K562 (cell line): ENCODE measurements around the gene NDUFB5. TPM values are rescaled to one million over a fixed set of nuclear protein-coding genes. Genes with fewer than 3 reads are reported as not detected.

Experiments
- CBFB ChIP-seq: sonication (generic); formaldehyde crosslinking; IDR thresholded peaks from 2 replicates; pipeline ENCODE4 v1.4.0; 2020; ENCODE audit warnings: mild to moderate bottlenecking, missing genetic modification reagents
- CCAR2 ChIP-seq: fragments of 200-400 bp; formaldehyde crosslinking; IDR thresholded peaks from 2 replicates; pipeline ENCODE4 v1.6.1; 2017; ENCODE audit warnings: mild to moderate bottlenecking, low read depth, low read length
- ETV1 ChIP-seq: fragments of 450-650 bp; conservative IDR thresholded peaks from 2 replicates; pipeline ENCODE4 v1.6.1; 2016; ENCODE audit warnings: missing genetic modification characterization, control low read depth, low read depth, missing compliant biosample characterization
- JUN ChIP-seq, 2 experiments: sonication (generic) in 1 of 2; formaldehyde crosslinking in 1 of 2; IDR thresholded peaks; 2 replicates each; pipeline versions ENCODE4 v1.6.1 to v1.8.0; 2012 to 2022; ENCODE audit warnings: borderline replicate concordance in 2 of 2, mild to moderate bottlenecking in 2 of 2, improper control_type of control experiment in 1 of 2, low read depth in 1 of 2, low read length in 1 of 2, missing genetic modification reagents in 1 of 2
- NCOA1 ChIP-seq: fragments of 450-650 bp; IDR thresholded peaks from 2 replicates; pipeline ENCODE4 v1.6.1; 2016; ENCODE audit warnings: low read depth
- RBM25 ChIP-seq: fragments of 200-400 bp; formaldehyde crosslinking; IDR thresholded peaks from 2 replicates; pipeline ENCODE4 v1.6.1; 2018; ENCODE audit warnings: low read length, low read depth, moderate library complexity; ENCODE audit not compliant: severe bottlenecking
- TAF1 ChIP-seq: IDR thresholded peaks from 2 replicates; pipeline ENCODE4 v1.6.1; 2011; ENCODE audit warnings: mild to moderate bottlenecking, low read length, moderate library complexity; ENCODE audit not compliant: insufficient read depth, control insufficient read depth, severe bottlenecking; ENCODE audit errors: extremely low read depth
- TARDBP ChIP-seq: fragments of 450-650 bp; IDR thresholded peaks from 2 replicates; pipeline ENCODE4 v1.6.1; 2016
- WHSC1 ChIP-seq: IDR thresholded peaks from one replicate; pipeline ENCODE4 v1.6.1; 2012; ENCODE audit warnings: low read length, control low read depth, inconsistent platforms
- ZNF586 ChIP-seq: fragments of 450-650 bp; formaldehyde crosslinking; conservative IDR thresholded peaks from 2 replicates; pipeline ENCODE4 v1.4.0; 2020; ENCODE audit warnings: mild to moderate bottlenecking, moderate library complexity
- ZNF696 ChIP-seq: fragments of 250-450 bp; sonication (Bioruptor Pico); conservative IDR thresholded peaks from 2 replicates; pipeline ENCODE4 v1.4.0; 2020; ENCODE audit warnings: mild to moderate bottlenecking, moderate library complexity
- ZNF780A ChIP-seq: fragments of 250-450 bp; sonication (Bioruptor Pico); IDR thresholded peaks from 2 replicates; pipeline ENCODE4 v1.5.0; 2021; ENCODE audit warnings: mild to moderate bottlenecking
- ZSCAN32 ChIP-seq: fragments of 450-650 bp; formaldehyde crosslinking; IDR thresholded peaks from 2 replicates; pipeline ENCODE4 v1.4.0; 2020; ENCODE audit warnings: mild to moderate bottlenecking, moderate library complexity
- polyA plus RNA-seq, 8 experiments: library from polyadenylated mRNA; depleted of rRNA in 4 of 8; stranded (reverse) in 5 of 8; unstranded in 3 of 8; fragments of >200 nt; fragmentation: Nextera tagmentation in 2 of 8; fragmentation: Illumina TruSeq in 1 of 8; extraction: Ambion mirVana in 2 of 8; extraction: Trizol in 1 of 8; gene quantifications; 2 replicates each; pipeline versions ENCODE4 v1.2.1 to v1.2.3, GENCODE V29; 2011 to 2014; ENCODE audit warnings: inconsistent platforms in 1 of 8, missing spikeins in 1 of 8
- total RNA-seq, 7 experiments: library from RNA; depleted of rRNA in 6 of 7; stranded (reverse); fragments of >200 nt in 6 of 7; fragmentation: Illumina TruSeq in 2 of 7; extraction: Trizol in 2 of 7; gene quantifications; 2 replicates each; pipeline versions ENCODE4 v1.2.1 to v1.2.3, GENCODE V29; 2011 to 2021; ENCODE audit warnings: low replicate concordance in 1 of 7
- TF ChIP-seq, protein P1 (sequence below): sonication (generic); formaldehyde crosslinking; IDR thresholded peaks from 2 replicates; pipeline ENCODE4 v1.8.0; 2023; ENCODE audit warnings: missing genetic modification reagents, mild to moderate bottlenecking, borderline replicate concordance
- TF ChIP-seq, protein P2 (sequence below): fragments of 250-450 bp; sonication (Bioruptor Pico); IDR thresholded peaks from 2 replicates; pipeline ENCODE4 v1.8.0; 2021; ENCODE audit warnings: mild to moderate bottlenecking, moderate library complexity
- TF ChIP-seq, protein P3 (sequence below), 3 experiments: IDR thresholded peaks in 2 of 3; conservative IDR thresholded peaks in 1 of 3; 2 replicates each; pipeline ENCODE4 v1.5.1; 2011 to 2012; ENCODE audit warnings: low read length in 3 of 3, mild to moderate bottlenecking in 3 of 3, control low read depth in 2 of 3, improper control_type of control experiment in 1 of 3, inconsistent platforms in 1 of 3, low read depth in 1 of 3, mixed read lengths in 1 of 3, moderate library complexity in 1 of 3; ENCODE audit not compliant: insufficient read depth in 2 of 3

NDUFB5 gene
- total and polyA plus RNA-seq, 9 of the 15 experiments (the other 6 are each of a cell fraction or from before 2014, with no cell fraction given), result 128 to 466 (median 176) TPM

DNA sequence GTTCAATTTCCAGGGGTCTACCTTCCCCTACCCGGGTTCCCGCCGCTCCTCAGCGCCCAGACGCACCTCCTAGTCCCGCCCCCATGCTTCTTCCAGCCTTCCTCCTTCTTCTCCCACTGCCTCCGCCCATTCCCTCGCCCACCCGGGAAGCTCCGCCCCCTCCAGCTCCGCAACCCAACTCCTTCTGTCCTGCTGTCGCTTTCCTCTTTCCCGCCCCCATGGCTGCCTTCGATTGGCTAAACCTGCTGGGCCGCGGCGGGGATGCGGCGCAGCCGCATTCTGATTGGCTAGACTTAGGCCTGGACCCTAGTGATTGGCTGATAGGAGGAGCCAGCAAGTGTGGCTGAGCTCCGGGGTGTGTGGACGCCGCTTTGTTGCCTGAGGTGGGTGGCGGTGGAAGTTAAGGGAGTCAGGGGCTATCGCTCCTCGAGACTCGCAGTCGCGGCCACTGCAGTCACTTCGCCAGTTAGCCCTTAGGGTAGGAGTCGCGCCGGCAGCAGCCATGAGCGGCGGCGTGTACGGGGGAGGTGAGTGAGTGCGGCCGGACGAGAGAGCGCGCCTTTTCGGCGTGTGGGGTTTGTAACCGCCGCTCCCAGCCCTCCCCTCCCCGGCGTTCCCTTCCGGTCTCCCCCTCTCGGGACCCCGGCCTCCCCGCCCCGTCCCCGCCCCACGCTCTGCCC is 41.9 kb upstream of the NDUFB5 start, which contains the start of gene ACTL6A (continued):
- no peak for TF ChIP-seq CCAR2
- peak; percentile 42; the same call in 1 of the 2 replicates for TF ChIP-seq NCOA1
- TF ChIP-seq CBFB, result no peak
- TF ChIP-seq JUN (IDR thresholded peaks at IDR 0.05; ENCODE audit: borderline replicate concordance, low read depth, low read length), result no peak
- TF ChIP-seq JUN (CRISPR knock-in tag; IDR thresholded peaks at IDR 0.05; ENCODE audit: borderline replicate concordance), result no peak
- TF ChIP-seq, protein P1, sequence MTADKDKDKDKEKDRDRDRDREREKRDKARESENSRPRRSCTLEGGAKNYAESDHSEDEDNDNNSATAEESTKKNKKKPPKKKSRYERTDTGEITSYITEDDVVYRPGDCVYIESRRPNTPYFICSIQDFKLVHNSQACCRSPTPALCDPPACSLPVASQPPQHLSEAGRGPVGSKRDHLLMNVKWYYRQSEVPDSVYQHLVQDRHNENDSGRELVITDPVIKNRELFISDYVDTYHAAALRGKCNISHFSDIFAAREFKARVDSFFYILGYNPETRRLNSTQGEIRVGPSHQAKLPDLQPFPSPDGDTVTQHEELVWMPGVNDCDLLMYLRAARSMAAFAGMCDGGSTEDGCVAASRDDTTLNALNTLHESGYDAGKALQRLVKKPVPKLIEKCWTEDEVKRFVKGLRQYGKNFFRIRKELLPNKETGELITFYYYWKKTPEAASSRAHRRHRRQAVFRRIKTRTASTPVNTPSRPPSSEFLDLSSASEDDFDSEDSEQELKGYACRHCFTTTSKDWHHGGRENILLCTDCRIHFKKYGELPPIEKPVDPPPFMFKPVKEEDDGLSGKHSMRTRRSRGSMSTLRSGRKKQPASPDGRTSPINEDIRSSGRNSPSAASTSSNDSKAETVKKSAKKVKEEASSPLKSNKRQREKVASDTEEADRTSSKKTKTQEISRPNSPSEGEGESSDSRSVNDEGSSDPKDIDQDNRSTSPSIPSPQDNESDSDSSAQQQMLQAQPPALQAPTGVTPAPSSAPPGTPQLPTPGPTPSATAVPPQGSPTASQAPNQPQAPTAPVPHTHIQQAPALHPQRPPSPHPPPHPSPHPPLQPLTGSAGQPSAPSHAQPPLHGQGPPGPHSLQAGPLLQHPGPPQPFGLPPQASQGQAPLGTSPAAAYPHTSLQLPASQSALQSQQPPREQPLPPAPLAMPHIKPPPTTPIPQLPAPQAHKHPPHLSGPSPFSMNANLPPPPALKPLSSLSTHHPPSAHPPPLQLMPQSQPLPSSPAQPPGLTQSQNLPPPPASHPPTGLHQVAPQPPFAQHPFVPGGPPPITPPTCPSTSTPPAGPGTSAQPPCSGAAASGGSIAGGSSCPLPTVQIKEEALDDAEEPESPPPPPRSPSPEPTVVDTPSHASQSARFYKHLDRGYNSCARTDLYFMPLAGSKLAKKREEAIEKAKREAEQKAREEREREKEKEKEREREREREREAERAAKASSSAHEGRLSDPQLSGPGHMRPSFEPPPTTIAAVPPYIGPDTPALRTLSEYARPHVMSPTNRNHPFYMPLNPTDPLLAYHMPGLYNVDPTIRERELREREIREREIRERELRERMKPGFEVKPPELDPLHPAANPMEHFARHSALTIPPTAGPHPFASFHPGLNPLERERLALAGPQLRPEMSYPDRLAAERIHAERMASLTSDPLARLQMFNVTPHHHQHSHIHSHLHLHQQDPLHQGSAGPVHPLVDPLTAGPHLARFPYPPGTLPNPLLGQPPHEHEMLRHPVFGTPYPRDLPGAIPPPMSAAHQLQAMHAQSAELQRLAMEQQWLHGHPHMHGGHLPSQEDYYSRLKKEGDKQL (CRISPR knock-in tag), result no peak
- TF ChIP-seq ZNF696, result no peak
- TF ChIP-seq TAF1, result peak; percentile 84
- TF ChIP-seq ETV1 (tag), result peak; percentile 60
- no peak for TF ChIP-seq ZSCAN32
- TF ChIP-seq, protein P2, sequence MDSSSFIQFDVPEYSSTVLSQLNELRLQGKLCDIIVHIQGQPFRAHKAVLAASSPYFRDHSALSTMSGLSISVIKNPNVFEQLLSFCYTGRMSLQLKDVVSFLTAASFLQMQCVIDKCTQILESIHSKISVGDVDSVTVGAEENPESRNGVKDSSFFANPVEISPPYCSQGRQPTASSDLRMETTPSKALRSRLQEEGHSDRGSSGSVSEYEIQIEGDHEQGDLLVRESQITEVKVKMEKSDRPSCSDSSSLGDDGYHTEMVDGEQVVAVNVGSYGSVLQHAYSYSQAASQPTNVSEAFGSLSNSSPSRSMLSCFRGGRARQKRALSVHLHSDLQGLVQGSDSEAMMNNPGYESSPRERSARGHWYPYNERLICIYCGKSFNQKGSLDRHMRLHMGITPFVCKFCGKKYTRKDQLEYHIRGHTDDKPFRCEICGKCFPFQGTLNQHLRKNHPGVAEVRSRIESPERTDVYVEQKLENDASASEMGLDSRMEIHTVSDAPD, result no peak
- TF ChIP-seq RBM25, result peak; percentile 99
- TF ChIP-seq WHSC1, result no peak
- no peak for TF ChIP-seq ZNF586
- TF ChIP-seq, protein P3, sequence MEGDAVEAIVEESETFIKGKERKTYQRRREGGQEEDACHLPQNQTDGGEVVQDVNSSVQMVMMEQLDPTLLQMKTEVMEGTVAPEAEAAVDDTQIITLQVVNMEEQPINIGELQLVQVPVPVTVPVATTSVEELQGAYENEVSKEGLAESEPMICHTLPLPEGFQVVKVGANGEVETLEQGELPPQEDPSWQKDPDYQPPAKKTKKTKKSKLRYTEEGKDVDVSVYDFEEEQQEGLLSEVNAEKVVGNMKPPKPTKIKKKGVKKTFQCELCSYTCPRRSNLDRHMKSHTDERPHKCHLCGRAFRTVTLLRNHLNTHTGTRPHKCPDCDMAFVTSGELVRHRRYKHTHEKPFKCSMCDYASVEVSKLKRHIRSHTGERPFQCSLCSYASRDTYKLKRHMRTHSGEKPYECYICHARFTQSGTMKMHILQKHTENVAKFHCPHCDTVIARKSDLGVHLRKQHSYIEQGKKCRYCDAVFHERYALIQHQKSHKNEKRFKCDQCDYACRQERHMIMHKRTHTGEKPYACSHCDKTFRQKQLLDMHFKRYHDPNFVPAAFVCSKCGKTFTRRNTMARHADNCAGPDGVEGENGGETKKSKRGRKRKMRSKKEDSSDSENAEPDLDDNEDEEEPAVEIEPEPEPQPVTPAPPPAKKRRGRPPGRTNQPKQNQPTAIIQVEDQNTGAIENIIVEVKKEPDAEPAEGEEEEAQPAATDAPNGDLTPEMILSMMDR (IDR thresholded peaks at IDR 0.05 in 2 of 3, conservative IDR thresholded peaks at IDR 0.05 in 1 of 3; ENCODE audit: insufficient read depth in 2 of 3, low read depth in 1 of 3, low read length in 3 of 3), result no peak
- TF ChIP-seq ZNF780A (CRISPR knock-in tag), result no peak
- TF ChIP-seq TARDBP, result no peak
